HG03159 (cell line): ENCODE measurements around the gene METTL9.
A peak's percentile ranks its signal among the peaks of the same experiment; 100 is the strongest.
"Not testable (repeated sequence)": the region's sequence is repeated elsewhere in the genome, so short reads cannot be mapped to it uniquely, and the experiment has no call there.

ENCODE experiments used
- ATAC-seq: cut with Tn5 transposase; IDR thresholded peaks from one replicate; pipeline ENCODE4 v1.9.1; 2021; ENCODE audit warnings: mild to moderate bottlenecking, moderate library complexity; ENCODE audit not compliant: unreplicated experiment

The METTL9 gene

GRCh38 chr16:21573506-21573905 lies 25.9 kb upstream of the METTL9 start:
- not testable (repeated sequence) for ATAC-seq

GRCh38 chr16:21574372-21574771 lies 25.0 kb upstream of the METTL9 start:
- ATAC-seq: no peak

- not testable (repeated sequence) for ATAC-seq
These were observed 23.1 kb upstream of the METTL9 start for GRCh38 chr16:21576323-21576722.

- not testable (repeated sequence) for ATAC-seq
These were observed 21.9 kb upstream of the METTL9 start for GRCh38 chr16:21577487-21577886.

GRCh38 chr16:21578311-21578710 lies 21.1 kb upstream of the METTL9 start:
- not testable (repeated sequence) for ATAC-seq

- not testable (repeated sequence) for ATAC-seq
These were observed 19.2 kb upstream of the METTL9 start for GRCh38 chr16:21580131-21580530.

GRCh38 chr16:21580807-21581206 lies 18.6 kb upstream of the METTL9 start:
- no peak for ATAC-seq

- no peak for ATAC-seq
These were observed 14.6 kb upstream of the METTL9 start for GRCh38 chr16:21584817-21585216.

GRCh38 chr16:21588593-21588992 lies 10.8 kb upstream of the METTL9 start:
- not testable (repeated sequence) for ATAC-seq

- ATAC-seq: no peak
These were observed 9.8 kb upstream of the METTL9 start for GRCh38 chr16:21589551-21589950.

- no peak for ATAC-seq
These were observed 9.1 kb upstream of the METTL9 start for GRCh38 chr16:21590287-21590686.

- no peak for ATAC-seq
These were observed 8.6 kb upstream of the METTL9 start for GRCh38 chr16:21590796-21591195.

- ATAC-seq: no peak
These were observed 7.2 kb upstream of the METTL9 start for GRCh38 chr16:21592191-21592590.

- ATAC-seq: no peak
These were observed 5.7 kb upstream of the METTL9 start for GRCh38 chr16:21593530-21594289.

- no peak for ATAC-seq
These were observed 1.8 kb upstream of the METTL9 start for GRCh38 chr16:21597561-21598030.

GRCh38 chr16:21598206-21598605 lies 1.2 kb upstream of the METTL9 start:
- ATAC-seq: no peak

- ATAC-seq: peak; percentile 1
These were observed 666 bp upstream of the METTL9 start for GRCh38 chr16:21598701-21599121.

- ATAC-seq: peak; percentile 35
These were observed 825 bp downstream of the METTL9 start for GRCh38 chr16:21600031-21600773.

GRCh38 chr16:21602785-21603184 lies 3.4 kb downstream of the METTL9 start:
- no peak for ATAC-seq

- ATAC-seq: no peak
These were observed 4.6 kb downstream of the METTL9 start for GRCh38 chr16:21603928-21604327.

- ATAC-seq: not testable (repeated sequence)
These were observed 6.5 kb downstream of the METTL9 start for GRCh38 chr16:21605848-21606247.
